Fibroblast of pulmonary artery (primary cell): ENCODE data around the gene POTEC.
"Not testable (repeated sequence)": the region's sequence is repeated elsewhere in the genome, so short reads cannot be mapped to it uniquely, and the experiment has no call there.

Source experiments
- DNase-seq: peaks from one replicate; pipeline ENCODE4 v3.0.0-alpha.2; 2010; ENCODE audit warnings: low read depth
- H3K4me3 ChIP-seq: replicated peaks from 2 replicates; pipeline ENCODE4 v1.5.1; 2011; ENCODE audit warnings: low read depth, mild to moderate bottlenecking, control low read depth, low read length, moderate library complexity
- CTCF ChIP-seq: IDR thresholded peaks from 2 replicates; pipeline ENCODE4 v1.5.1; 2011; ENCODE audit warnings: mild to moderate bottlenecking, control low read depth, low read length, inconsistent platforms; ENCODE audit errors: missing control alignments

Gene POTEC

GRCh38 chr18:14543446-14543964, at the start of gene POTEC:
POTEC (minus strand) TSS chr18:14543600; CDS start chr18:14543146, 454 bp downstream.
- DNase-seq, H3K4me3 ChIP-seq: not testable (repeated sequence)

- no peak for DNase-seq
- TF ChIP-seq CTCF, result no peak
- no peak overlapping the region for H3K4me3 ChIP-seq
Measured at GRCh38 chr18:14577971-14578370, 34.6 kb upstream of the POTEC start.

GRCh38 chr18:14559502-14559901, 16.1 kb upstream of the POTEC start:
- H3K4me3 ChIP-seq, DNase-seq: not testable (repeated sequence)

- not testable (repeated sequence) for DNase-seq, H3K4me3 ChIP-seq
Measured at GRCh38 chr18:14531659-14532058, 11.7 kb downstream of the POTEC start.

GRCh38 chr18:14510707-14511106, 32.7 kb downstream of the POTEC start:
- H3K4me3 ChIP-seq, DNase-seq: not testable (repeated sequence)

GRCh38 chr18:14503691-14504090, 39.7 kb downstream of the POTEC start:
- H3K4me3 ChIP-seq, DNase-seq: not testable (repeated sequence)

GRCh38 chr18:14501894-14502293, 41.5 kb downstream of the POTEC start:
- not testable (repeated sequence) for DNase-seq

GRCh38 chr18:14489256-14490014, 54.0 kb downstream of the POTEC start:
- not testable (repeated sequence) for DNase-seq, H3K4me3 ChIP-seq

More at GRCh38 chr18:14501894-14502293, 41.5 kb downstream of the POTEC start:
- not testable (repeated sequence) for H3K4me3 ChIP-seq

GRCh38 chr18:14488789-14489188, 54.6 kb downstream of the POTEC start:
- DNase-seq, H3K4me3 ChIP-seq: not testable (repeated sequence)

GRCh38 chr18:14486926-14487580, 56.3 kb downstream of the POTEC start:
- H3K4me3 ChIP-seq, result not testable (repeated sequence)

GRCh38 chr18:14479076-14479475, 64.3 kb downstream of the POTEC start:
- not testable (repeated sequence) for H3K4me3 ChIP-seq, DNase-seq

More at GRCh38 chr18:14486926-14487580, 56.3 kb downstream of the POTEC start:
- DNase-seq, result not testable (repeated sequence)

GRCh38 chr18:14475520-14475919, 67.9 kb downstream of the POTEC start:
- H3K4me3 ChIP-seq, DNase-seq: not testable (repeated sequence)

- not testable (repeated sequence) for DNase-seq, H3K4me3 ChIP-seq
Measured at GRCh38 chr18:14474752-14475151, 68.6 kb downstream of the POTEC start.

GRCh38 chr18:14474007-14474720, 69.2 kb downstream of the POTEC start:
- DNase-seq, H3K4me3 ChIP-seq: not testable (repeated sequence)

GRCh38 chr18:14473250-14474006, 70.0 kb downstream of the POTEC start:
- not testable (repeated sequence) for DNase-seq, H3K4me3 ChIP-seq

- not testable (repeated sequence) for H3K4me3 ChIP-seq, DNase-seq
Measured at GRCh38 chr18:14471286-14471685, 72.1 kb downstream of the POTEC start.

GRCh38 chr18:14470446-14470845, 73.0 kb downstream of the POTEC start:
- DNase-seq, result not testable (repeated sequence)

More at GRCh38 chr18:14470446-14470845, 73.0 kb downstream of the POTEC start:
- H3K4me3 ChIP-seq, result not testable (repeated sequence)
